H1 (cell line): ENCODE measurements around the gene SLC35B2. TPM values are rescaled to one million over a fixed set of nuclear protein-coding genes. Genes with fewer than 3 reads are reported as not detected.

Source experiments
- ASH2L ChIP-seq: fragments of 200-600, 300-600 bp; sonication (generic); IDR thresholded peaks from one replicate; pipeline ENCODE4 v1.7.1; 2017; ENCODE audit warnings: low read length
- CREB1 ChIP-seq: IDR thresholded peaks from 2 replicates; pipeline ENCODE4 v1.6.1; 2012; ENCODE audit warnings: inconsistent platforms
- CTBP2 ChIP-seq: IDR thresholded peaks from 2 replicates; pipeline ENCODE4 v1.7.0; 2011; ENCODE audit warnings: borderline replicate concordance, mild to moderate bottlenecking, moderate library complexity, mixed read lengths, low read length; ENCODE audit not compliant: insufficient read depth, insufficient read length
- HDAC2 ChIP-seq, 2 experiments: fragments of 300-600 bp in 1 of 2; sonication (generic) in 1 of 2; IDR thresholded peaks; 2 replicates each; pipeline ENCODE4 v1.6.1; 2011 to 2012; ENCODE audit warnings: low read depth in 2 of 2, low read length in 2 of 2, mild to moderate bottlenecking in 2 of 2, moderate library complexity in 2 of 2, borderline replicate concordance in 1 of 2, inconsistent platforms in 1 of 2
- KDM1A ChIP-seq: fragments of 200-600, 300-600 bp; sonication (generic); IDR thresholded peaks from 2 replicates; pipeline ENCODE4 v1.7.1; 2016; ENCODE audit warnings: mild to moderate bottlenecking, low read length, borderline replicate concordance
- KDM4A ChIP-seq: IDR thresholded peaks from one replicate; pipeline ENCODE4 v1.7.1; 2012; ENCODE audit warnings: low read depth, mild to moderate bottlenecking, moderate library complexity, low read length, inconsistent platforms; ENCODE audit not compliant: severe bottlenecking
- NANOG ChIP-seq: IDR thresholded peaks from 2 replicates; pipeline ENCODE4 v1.6.1; 2011; ENCODE audit warnings: low read length, low read depth, mild to moderate bottlenecking, inconsistent platforms; ENCODE audit not compliant: insufficient read depth, poor library complexity, severe bottlenecking
- NRF1 ChIP-seq: IDR thresholded peaks from 2 replicates; pipeline ENCODE4 v1.6.1; 2011; ENCODE audit warnings: mild to moderate bottlenecking, low read depth, low read length, improper control_type of control experiment
- POLR2A ChIP-seq, 2 experiments: IDR thresholded peaks; 1 replicate in 1 of 2; 2 replicates in 1 of 2; pipeline ENCODE4 v1.6.1; 2011; ENCODE audit warnings: low read depth in 2 of 2, low read length in 2 of 2, mild to moderate bottlenecking in 2 of 2; ENCODE audit errors: control extremely low read depth in 1 of 2
- POLR2AphosphoS5 ChIP-seq: IDR thresholded peaks from 2 replicates; pipeline ENCODE4 v1.6.1; 2011; ENCODE audit warnings: low read depth, low read length
- RBBP5 ChIP-seq: IDR thresholded peaks from 2 replicates; pipeline ENCODE4 v1.7.1; 2012; ENCODE audit warnings: low read depth, mild to moderate bottlenecking, inconsistent platforms, low read length, moderate library complexity, borderline replicate concordance
- SIX5 ChIP-seq: IDR thresholded peaks from 2 replicates; pipeline ENCODE4 v1.6.1; 2011; ENCODE audit warnings: mild to moderate bottlenecking, low read depth, low read length
- SUZ12 ChIP-seq: fragments of 200-600 bp; sonication (generic); IDR thresholded peaks from 2 replicates; pipeline ENCODE4 v1.6.1; 2012; ENCODE audit warnings: mild to moderate bottlenecking, inconsistent platforms, low read length, moderate library complexity, mixed read lengths
- TEAD4 ChIP-seq: IDR thresholded peaks from 2 replicates; pipeline ENCODE4 v1.6.1; 2012; ENCODE audit warnings: low read depth, low read length, inconsistent platforms, mixed read lengths
- YY1 ChIP-seq: IDR thresholded peaks from 2 replicates; pipeline ENCODE4 v1.6.1; 2011; ENCODE audit warnings: low read depth, mild to moderate bottlenecking, low read length
- polyA plus RNA-seq, 7 experiments: library from polyadenylated mRNA; depleted of rRNA in 3 of 7; stranded (reverse) in 5 of 7; unstranded in 2 of 7; fragments of >200 nt in 5 of 7; fragments of 200-250 nt in 2 of 7; gene quantifications; 1 replicate in 5 of 7; 2 replicates in 1 of 7; 4 replicates in 1 of 7; pipeline versions ENCODE4 v1.2.1 to v1.2.3, GENCODE V29; 2011 to 2013; ENCODE audit warnings: missing spikeins in 2 of 7, mixed read lengths in 2 of 7
- total RNA-seq: library from RNA; stranded (reverse); fragmentation: NEBNext Ultra II Directional; extraction: Animal tissue kit (Norgen Biotek cat#: 25700); gene quantifications from 2 replicates; pipeline ENCODE4 v1.2.1, GENCODE V29; 2021
- TF ChIP-seq, protein P1 (sequence below), 3 experiments: IDR thresholded peaks; 1 replicate in 2 of 3; 2 replicates in 1 of 3; pipeline versions ENCODE4 v1.5.1 to v1.6.1; 2011; ENCODE audit warnings: low read length in 3 of 3, mild to moderate bottlenecking in 3 of 3, inconsistent platforms in 2 of 3, low read depth in 1 of 3, moderate library complexity in 1 of 3; ENCODE audit not compliant: insufficient read depth in 1 of 3; ENCODE audit errors: control extremely low read depth in 1 of 3

SLC35B2 gene
- total and polyA plus RNA-seq, 2 of the 8 experiments (the other 6 are each of a cell fraction or from before 2014, with no cell fraction given), result 29.5 to 65.0 TPM

DNA sequence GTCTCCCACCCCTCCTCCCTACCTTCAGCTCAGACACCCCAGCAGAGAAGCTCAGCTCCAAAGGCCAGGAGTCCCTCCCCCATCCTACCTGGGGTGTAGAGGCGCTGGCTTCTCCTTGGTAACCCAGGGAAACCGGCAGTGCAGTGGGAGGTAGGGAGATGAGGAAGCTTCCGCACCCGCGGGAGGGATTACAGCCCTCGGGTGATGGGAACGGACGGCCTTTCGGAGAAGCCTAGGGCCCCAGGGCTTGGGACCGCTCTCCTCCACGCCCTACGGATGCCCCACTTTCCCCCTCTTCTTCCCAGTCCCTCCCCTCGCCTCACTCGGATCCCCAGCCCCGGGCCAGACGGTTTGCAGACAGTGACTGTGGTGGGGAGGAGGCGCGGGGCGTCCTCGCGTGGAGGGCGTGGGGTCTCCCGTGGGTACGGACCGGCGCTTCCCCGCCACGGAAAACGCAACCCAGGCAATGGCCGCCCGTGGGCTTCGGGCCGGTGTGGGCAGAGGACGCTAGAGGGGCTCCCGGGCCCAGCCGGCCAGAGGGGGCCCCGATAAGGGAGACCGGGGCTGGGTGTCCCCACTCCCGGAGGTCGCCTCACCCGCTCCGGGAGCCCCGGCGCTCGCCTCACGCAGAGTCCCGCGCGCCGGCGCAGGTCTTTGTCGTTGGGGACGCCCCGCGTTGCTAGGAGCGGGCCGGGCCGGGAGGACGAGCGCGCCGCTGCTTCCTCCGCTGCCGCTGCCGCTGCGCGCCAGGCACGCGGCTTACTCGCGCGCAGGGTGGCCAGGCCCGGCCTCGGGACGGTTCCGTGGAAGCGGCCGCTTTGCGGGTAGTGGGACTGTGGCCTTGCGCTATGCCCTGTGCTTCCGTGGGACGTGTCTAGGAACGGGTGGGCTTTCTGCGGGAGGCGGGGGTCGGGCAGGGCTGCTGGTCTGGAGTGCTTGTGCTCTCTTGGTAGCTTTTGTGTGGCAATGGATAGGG is 40.0 kb upstream of the SLC35B2 start (continued):
- TF ChIP-seq KDM4A (peak; percentile 70), CTBP2 (no peak), HDAC2 (IDR thresholded peaks at IDR 0.05; ENCODE audit: borderline replicate concordance in 1 of 2, low read depth in 2 of 2, low read length in 2 of 2) (peak in 1 of 2 experiments; percentile 46; a peak in 1 of 4 replicates), NANOG (no peak), RBBP5 (peak; percentile 62; the same call in 1 of the 2 replicates), TEAD4 (0 out of 2 replicates have a peak, but pooled peaks have one; percentile 21), KDM1A (no peak), POLR2A (IDR thresholded peaks at IDR 0.05; ENCODE audit: control extremely low read depth in 1 of 2, low read depth in 2 of 2, low read length in 2 of 2) (peak in 1 of 2 experiments; percentile 38; a peak in 1 of 3 replicates), ASH2L (peak; percentile 81), CREB1 (peak; percentile 92), YY1 (0 out of 2 replicates have a peak, but pooled peaks have one; percentile 15), SUZ12 (no peak), POLR2AphosphoS5 (peak; percentile 60), NRF1 (0 out of 2 replicates have a peak, but pooled peaks have one; percentile 19), SIX5 (no peak)
- TF ChIP-seq, protein P1, sequence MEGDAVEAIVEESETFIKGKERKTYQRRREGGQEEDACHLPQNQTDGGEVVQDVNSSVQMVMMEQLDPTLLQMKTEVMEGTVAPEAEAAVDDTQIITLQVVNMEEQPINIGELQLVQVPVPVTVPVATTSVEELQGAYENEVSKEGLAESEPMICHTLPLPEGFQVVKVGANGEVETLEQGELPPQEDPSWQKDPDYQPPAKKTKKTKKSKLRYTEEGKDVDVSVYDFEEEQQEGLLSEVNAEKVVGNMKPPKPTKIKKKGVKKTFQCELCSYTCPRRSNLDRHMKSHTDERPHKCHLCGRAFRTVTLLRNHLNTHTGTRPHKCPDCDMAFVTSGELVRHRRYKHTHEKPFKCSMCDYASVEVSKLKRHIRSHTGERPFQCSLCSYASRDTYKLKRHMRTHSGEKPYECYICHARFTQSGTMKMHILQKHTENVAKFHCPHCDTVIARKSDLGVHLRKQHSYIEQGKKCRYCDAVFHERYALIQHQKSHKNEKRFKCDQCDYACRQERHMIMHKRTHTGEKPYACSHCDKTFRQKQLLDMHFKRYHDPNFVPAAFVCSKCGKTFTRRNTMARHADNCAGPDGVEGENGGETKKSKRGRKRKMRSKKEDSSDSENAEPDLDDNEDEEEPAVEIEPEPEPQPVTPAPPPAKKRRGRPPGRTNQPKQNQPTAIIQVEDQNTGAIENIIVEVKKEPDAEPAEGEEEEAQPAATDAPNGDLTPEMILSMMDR (IDR thresholded peaks at IDR 0.05; ENCODE audit: control extremely low read depth in 1 of 3, insufficient read depth in 1 of 3, low read depth in 1 of 3, low read length in 3 of 3), result no peak
